Measurements from ENCODE around the gene TAGLN3. TPM values are rescaled to one million over a fixed set of nuclear protein-coding genes. Genes with fewer than 3 reads are reported as not detected.

TAGLN3 gene
- total RNA-seq (2014; rRNA removed; shearing (Covaris generic)): not detected in 2 replicates

GRCh38 chr3:111998636-111999483 is at the start of gene TAGLN3:
Gene TAGLN3, plus strand, starts transcription at chr3:111998922. Its CDS starts 501 bp downstream, at chr3:111999423.
- no peak for DNase-seq (ENCODE audit: low spot score)

- DNase-seq (ENCODE audit: low spot score): no peak
Observed at GRCh38 chr3:111949712-111950111, 49.0 kb upstream of the TAGLN3 start.

- no peak for DNase-seq (ENCODE audit: low spot score)
Observed at GRCh38 chr3:111951032-111951431, 47.7 kb upstream of the TAGLN3 start.

GRCh38 chr3:111952086-111952485 is 46.6 kb upstream of the TAGLN3 start:
- no peak for DNase-seq (ENCODE audit: low spot score)

GRCh38 chr3:111952866-111953450 is 45.8 kb upstream of the TAGLN3 start:
- DNase-seq (ENCODE audit: low spot score): no peak

- peak; percentile 14 for DNase-seq (ENCODE audit: low spot score)
Observed at GRCh38 chr3:111954228-111954990, 44.3 kb upstream of the TAGLN3 start.

- no peak for DNase-seq (ENCODE audit: low spot score)
Observed at GRCh38 chr3:111955876-111956275, 42.8 kb upstream of the TAGLN3 start.

GRCh38 chr3:111956449-111956848 is 42.3 kb upstream of the TAGLN3 start:
- no peak for DNase-seq (ENCODE audit: low spot score)

GRCh38 chr3:111956995-111957734 is 41.6 kb upstream of the TAGLN3 start:
- no peak for DNase-seq (ENCODE audit: low spot score)

- DNase-seq (ENCODE audit: low spot score): no peak
Observed at GRCh38 chr3:111961461-111962164, 37.1 kb upstream of the TAGLN3 start.

GRCh38 chr3:111963424-111963823 is 35.3 kb upstream of the TAGLN3 start:
- peak; percentile 58 for DNase-seq (ENCODE audit: low spot score)

GRCh38 chr3:111965484-111965883 is 33.2 kb upstream of the TAGLN3 start:
- DNase-seq (ENCODE audit: low spot score): no peak

- no peak for DNase-seq (ENCODE audit: low spot score)
Observed at GRCh38 chr3:111967068-111967467, 31.7 kb upstream of the TAGLN3 start.

- DNase-seq (ENCODE audit: low spot score): peak; percentile 75
Observed at GRCh38 chr3:111967651-111968274, 31.0 kb upstream of the TAGLN3 start.

GRCh38 chr3:111968319-111969054 is 30.2 kb upstream of the TAGLN3 start:
- DNase-seq (ENCODE audit: low spot score): no peak

GRCh38 chr3:111970376-111970775 is 28.3 kb upstream of the TAGLN3 start:
- DNase-seq (ENCODE audit: low spot score): no peak

GRCh38 chr3:111971533-111972130 is 27.1 kb upstream of the TAGLN3 start:
- no peak for DNase-seq (ENCODE audit: low spot score)

- DNase-seq (ENCODE audit: low spot score): no peak
Observed at GRCh38 chr3:111972891-111973290, 25.8 kb upstream of the TAGLN3 start.

- DNase-seq (ENCODE audit: low spot score): no peak
Observed at GRCh38 chr3:111975131-111975530, 23.6 kb upstream of the TAGLN3 start.

GRCh38 chr3:111976254-111976653 is 22.5 kb upstream of the TAGLN3 start:
- DNase-seq (ENCODE audit: low spot score): no peak
